HepG2 (cell line): Measurements from ENCODE around the gene KCNJ1. TPM values are rescaled to one million over a fixed set of nuclear protein-coding genes. Genes with fewer than 3 reads are reported as not detected.
A peak's percentile ranks its signal among the peaks of the same experiment; 100 is the strongest.

Experiments used
- ATAC-seq: fragments of 200-7000 bp; cut with Tn5 transposase; 3 replicates; pipeline ENCODE4 v1.9.1; 2020; ENCODE audit warnings: mild to moderate bottlenecking, moderate library complexity
- BruUV-seq: library from RNA; stranded (reverse); fragments of 400-500 nt; replicated peaks from 2 replicates; lab custom pipeline; 2021; lab: Mats Ljungman, UMichigan
- CTCF ChIA-PET: fragments of 300-600 bp; formaldehyde crosslinking; extraction: SDS; loops from one replicate; lab custom pipeline; 2021; ENCODE audit warnings: low total read pairs, inconsistent platforms, low intra/inter-chr PET ratio; lab: Yijun Ruan, JAX
- POLR2A ChIA-PET: fragments of 350-600 bp; sonication (Branson Sonifier 250); formaldehyde crosslinking; loops from one replicate; lab custom pipeline; 2020; ENCODE audit warnings: antibody characterized with exemption, inconsistent platforms; lab: Yijun Ruan, JAX
- DNase-seq: peaks from one replicate; pipeline ENCODE4 v3.0.0-alpha.2; 2015; ENCODE audit warnings: low spot score
- FAIRE-seq: peaks from 3 replicates; lab custom pipeline; 2011; peaks lifted over from hg19 to GRCh38; lab: Jason Lieb, UNC
- H2AFZ ChIP-seq: one replicate; pipeline ENCODE4 v1.6.1; 2011; ENCODE audit warnings: low read length, inconsistent platforms
- H3K27ac ChIP-seq: fragments of 300-600 bp; 3 replicates; pipeline ENCODE4 v1.8.0; 2011; ENCODE audit warnings: mixed run types, mild to moderate bottlenecking, mixed read lengths, low read length, inconsistent platforms; ENCODE audit not compliant: insufficient read depth; ENCODE audit errors: extremely low read length
- H3K27me3 ChIP-seq, 2 experiments: fragments of 200-600 bp in 1 of 2; 2 replicates in 1 of 2; 3 replicates in 1 of 2; pipeline versions ENCODE4 v1.6.0 to v1.8.0; 2011; ENCODE audit warnings: low read length in 2 of 2, mild to moderate bottlenecking in 2 of 2, moderate library complexity in 2 of 2, inconsistent platforms in 1 of 2; ENCODE audit not compliant: insufficient read depth in 2 of 2, control insufficient read depth in 1 of 2
- H3K36me3 ChIP-seq, 2 experiments: fragments of 200-600 bp in 1 of 2; replicated peaks in 1 of 2; 2 replicates in 1 of 2; 3 replicates in 1 of 2; pipeline versions ENCODE4 v1.5.1 to v1.8.0; 2011; ENCODE audit warnings: low read length in 2 of 2, inconsistent platforms in 1 of 2; ENCODE audit not compliant: insufficient read depth in 2 of 2, control insufficient read depth in 1 of 2
- H3K4me1 ChIP-seq: 2 replicates; pipeline ENCODE4 v1.5.1; 2012; ENCODE audit warnings: low read length, inconsistent platforms; ENCODE audit not compliant: insufficient read depth
- H3K4me2 ChIP-seq: 2 replicates; pipeline ENCODE4 v1.6.0; 2011; ENCODE audit warnings: low read depth, low read length, inconsistent platforms
- H3K4me3 ChIP-seq, 3 experiments: fragments of 200-600 bp in 1 of 3; sonication (generic), shearing (Covaris generic) in 1 of 3; replicated peaks in 1 of 3; 2 replicates each; pipeline ENCODE4 v1.5.1; 2011 to 2016; ENCODE audit warnings: low read length in 3 of 3, inconsistent platforms in 2 of 3, low read depth in 2 of 3, mild to moderate bottlenecking in 2 of 3, control low read depth in 1 of 3, mixed read lengths in 1 of 3; ENCODE audit not compliant: insufficient read depth in 1 of 3
- H3K79me2 ChIP-seq: one replicate; pipeline ENCODE4 v1.6.1; 2011; ENCODE audit warnings: low read length, inconsistent platforms; ENCODE audit not compliant: insufficient read depth
- H3K9ac ChIP-seq: 2 replicates; pipeline ENCODE4 v1.6.0; 2011; ENCODE audit warnings: mild to moderate bottlenecking, low read depth, low read length, inconsistent platforms; ENCODE audit not compliant: insufficient read depth
- H3K9me3 ChIP-seq: 2 replicates; pipeline ENCODE4 v1.5.1; 2012; ENCODE audit warnings: mild to moderate bottlenecking, low read length
- H4K20me1 ChIP-seq: 2 replicates; pipeline ENCODE4 v1.6.0; 2011; ENCODE audit warnings: inconsistent platforms, mild to moderate bottlenecking, low read length, moderate library complexity; ENCODE audit not compliant: insufficient read depth
- GABPA ChIP-seq, 2 experiments: IDR thresholded peaks; 2 replicates each; pipeline ENCODE4 v1.6.1; 2011 to 2016; ENCODE audit warnings: low read depth in 2 of 2, low read length in 1 of 2, missing biosample characterization in 1 of 2, missing genetic modification characterization in 1 of 2
- PBX2 ChIP-seq: IDR thresholded peaks from 2 replicates; pipeline ENCODE4 v1.6.1; 2016; ENCODE audit warnings: control low read depth
- ZFP1 ChIP-seq: IDR thresholded peaks from 2 replicates; pipeline ENCODE4 v1.6.1; 2016
- ZNF883 ChIP-seq: sonication (generic); formaldehyde crosslinking; IDR thresholded peaks from 2 replicates; pipeline ENCODE4 v1.5.1; 2020; ENCODE audit warnings: mild to moderate bottlenecking, missing genetic modification reagents; ENCODE audit errors: not compliant biosample characterization
- ZSCAN20 ChIP-seq: sonication (generic); formaldehyde crosslinking; IDR thresholded peaks from 2 replicates; pipeline ENCODE4 v1.4.0; 2020; ENCODE audit warnings: missing genetic modification reagents, mild to moderate bottlenecking, borderline replicate concordance
- WGBS: methylation state at CpG from one replicate; pipeline ENCODE4 v1.1.6; 2017; ENCODE audit warnings: low lambda C conversion rate; 5-methylcytosine and 5-hydroxymethylcytosine counted together
- in situ Hi-C: cut with HindIII; loops from 2 replicates; pipeline ENCODE4 v1.10.0; 2017; ENCODE audit warnings: low pct_unique_long_range_greater_than_20kb; ENCODE audit not compliant: extremely low pct_ligation_motif_present
- intact Hi-C: fragments of 100-400 bp; cut with micrococcal nuclease; formaldehyde crosslinking; loops from one replicate; pipeline ENCODE4 v1.10.0; 2022; ENCODE audit not compliant: unreplicated experiment
- polyA plus RNA-seq, 8 experiments: library from polyadenylated mRNA; depleted of rRNA in 3 of 8; stranded (reverse) in 7 of 8; unstranded in 1 of 8; fragments of >200 nt; fragmentation: Illumina TruSeq in 4 of 8; extraction: Trizol in 4 of 8; gene quantifications; 2 replicates each; pipeline versions ENCODE4 v1.2.1 to v1.2.3, GENCODE V29; 2011 to 2016; ENCODE audit warnings: low read depth in 4 of 8, missing spikeins in 1 of 8, mixed read lengths in 1 of 8; ENCODE audit not compliant: insufficient read depth in 1 of 8
- total RNA-seq, 5 experiments: library from RNA; depleted of rRNA; stranded (reverse); fragments of >200 nt; fragmentation: Illumina TruSeq; extraction: Trizol; gene quantifications; 2 replicates each; pipeline ENCODE4 v1.2.3, GENCODE V29; 2016; ENCODE audit warnings: low read depth in 1 of 5

Gene KCNJ1
- total and polyA plus RNA-seq, 2 of the 13 experiments (the other 11 are each of a cell fraction or from before 2014, with no cell fraction given) = not detected

GRCh38 chr11:128837627-128838026 is 29.5 kb downstream of the KCNJ1 start:
- Histone ChIP-seq H3K27me3 (peaks cover 2 to 7% of the 10 kb centered on the region in 2 experiments; a peak in 2 of 5 replicates), H3K4me1 (peaks cover 4% of the 10 kb centered on the region; the same call in 1 of the 2 replicates), H2AFZ (no peak overlapping the region), H3K4me2 (no peak overlapping the region), H3K9me3 (no peaks in the 10 kb centered on the region), H3K27ac (no peak overlapping the region), H3K4me3 (no peak overlapping the region), H3K79me2 (no peaks in the 10 kb centered on the region), H3K36me3 (no peaks in the 10 kb centered on the region), H4K20me1 (no peaks in the 10 kb centered on the region), H3K9ac (no peak overlapping the region)
- ChIA-PET CTCF (no interaction called here), POLR2A (no interaction called here)
- intact Hi-C loops (no loop called here), in situ Hi-C loops (no loop called here)
- TF ChIP-seq GABPA (IDR thresholded peaks at IDR 0.05; ENCODE audit: low read depth, low read length) (peak; percentile 21; the same call in 1 of the 2 replicates), GABPA (CRISPR knock-in tag; IDR thresholded peaks at IDR 0.05; ENCODE audit: low read depth) (peak; percentile 20; the same call in 1 of the 2 replicates), ZFP1 (CRISPR knock-in tag) (no peak)
- WGBS = 0% methylated on average over 2 of the region's 4 CpGs
- ATAC-seq (no peak), DNase-seq (no peak), FAIRE-seq (no peak)
- no TSS peak for BruUV-seq

GRCh38 chr11:128835741-128836430 is 31.2 kb downstream of the KCNJ1 start:
- 30% methylated on average over 16 of the region's 16 CpGs for WGBS
- H2AFZ ChIP-seq = no peak overlapping the region
- no TSS peak for BruUV-seq
- DNase-seq (peak; percentile 17), FAIRE-seq (no peak), ATAC-seq (no peak)
- TF ChIP-seq ZNF883 (no peak), PBX2 (CRISPR knock-in tag) (peak; percentile 29; the same call in 1 of the 2 replicates), ZSCAN20 (CRISPR knock-in tag) (no peak)
- H3K4me2 ChIP-seq = no peak overlapping the region
- ChIA-PET POLR2A (no interaction called here), CTCF (no interaction called here)
- no peak overlapping the region for H3K4me3 ChIP-seq
- in situ Hi-C loops (no loop called here), intact Hi-C loops (no loop called here)
- H3K27me3 ChIP-seq = peaks cover 2 to 8% of the 10 kb centered on the region in 2 experiments; a peak in 2 of 5 replicates
- no peak overlapping the region for H3K9ac ChIP-seq
- H3K79me2 ChIP-seq = no peaks in the 10 kb centered on the region
- no peak overlapping the region for H3K27ac ChIP-seq
- no peaks in the 10 kb centered on the region for H4K20me1 ChIP-seq
- H3K36me3 ChIP-seq = no peaks in the 10 kb centered on the region
- no peaks in the 10 kb centered on the region for H3K9me3 ChIP-seq
- peaks cover 4% of the 10 kb centered on the region; the same call in 1 of the 2 replicates for H3K4me1 ChIP-seq
